HepG2 (cell line): ENCODE data around the gene THRA. TPM values are rescaled to one million over a fixed set of nuclear protein-coding genes. Genes with fewer than 3 reads are reported as not detected.

Experiments
- BCL6 ChIP-seq: IDR thresholded peaks from 2 replicates; pipeline ENCODE4 v1.6.1; 2016; ENCODE audit warnings: missing genetic modification reagents, missing compliant biosample characterization
- HNF1A ChIP-seq, 2 experiments: sonication (generic) in 1 of 2; formaldehyde crosslinking in 1 of 2; IDR thresholded peaks; 2 replicates each; pipeline versions ENCODE4 v1.4.0 to v1.6.1; 2016 to 2020; ENCODE audit warnings: borderline replicate concordance in 1 of 2, low read depth in 1 of 2, mild to moderate bottlenecking in 1 of 2, missing genetic modification reagents in 1 of 2
- LBX2 ChIP-seq: sonication (generic); formaldehyde crosslinking; IDR thresholded peaks from 2 replicates; pipeline ENCODE4 v1.5.0; 2020; ENCODE audit warnings: missing genetic modification reagents, mild to moderate bottlenecking, borderline replicate concordance
- MAFG ChIP-seq: sonication (generic); formaldehyde crosslinking; IDR thresholded peaks from 2 replicates; pipeline ENCODE4 v1.5.1; 2020; ENCODE audit warnings: mild to moderate bottlenecking, missing genetic modification reagents
- MED8 ChIP-seq: sonication (generic); formaldehyde crosslinking; IDR thresholded peaks from 2 replicates; pipeline ENCODE4 v1.8.1; 2023; ENCODE audit warnings: mild to moderate bottlenecking, missing genetic modification reagents; ENCODE audit not compliant: insufficient replicate concordance
- MXD4 ChIP-seq: IDR thresholded peaks from 2 replicates; pipeline ENCODE4 v1.6.1; 2016; ENCODE audit warnings: mild to moderate bottlenecking, missing biosample characterization, missing genetic modification reagents
- NR2C2 ChIP-seq: sonication (generic); formaldehyde crosslinking; IDR thresholded peaks from 2 replicates; pipeline ENCODE4 v1.4.0; 2020; ENCODE audit warnings: missing genetic modification reagents, mild to moderate bottlenecking, moderate library complexity, borderline replicate concordance
- NR2F6 ChIP-seq, 2 experiments: IDR thresholded peaks; 2 replicates each; pipeline ENCODE4 v1.6.1; 2016; ENCODE audit warnings: antibody characterized with exemption in 1 of 2, mild to moderate bottlenecking in 1 of 2
- SP5 ChIP-seq: IDR thresholded peaks from 2 replicates; pipeline ENCODE4 v1.6.1; 2016; ENCODE audit warnings: low read depth, borderline replicate concordance
- ZFY ChIP-seq: sonication (generic); formaldehyde crosslinking; IDR thresholded peaks from 2 replicates; pipeline ENCODE4 v1.4.0; 2020; ENCODE audit warnings: missing genetic modification reagents
- ZNF234 ChIP-seq: sonication (generic); formaldehyde crosslinking; conservative IDR thresholded peaks from 2 replicates; pipeline ENCODE4 v1.5.1; 2020; ENCODE audit warnings: mild to moderate bottlenecking, missing genetic modification reagents
- ZNF260 ChIP-seq: sonication (generic); formaldehyde crosslinking; IDR thresholded peaks from 2 replicates; pipeline ENCODE4 v1.4.0; 2020; ENCODE audit warnings: missing genetic modification reagents, low read depth, mild to moderate bottlenecking, borderline replicate concordance
- ZNF670 ChIP-seq: sonication (generic); formaldehyde crosslinking; IDR thresholded peaks from 2 replicates; pipeline ENCODE4 v1.8.0; 2022; ENCODE audit warnings: mild to moderate bottlenecking, missing genetic modification reagents, borderline replicate concordance
- ZSCAN31 ChIP-seq: sonication (generic); formaldehyde crosslinking; IDR thresholded peaks from 2 replicates; pipeline ENCODE4 v1.5.0; 2020; ENCODE audit warnings: low read depth, mild to moderate bottlenecking, missing genetic modification reagents
- polyA plus RNA-seq, 8 experiments: library from polyadenylated mRNA; depleted of rRNA in 3 of 8; stranded (reverse) in 7 of 8; unstranded in 1 of 8; fragments of >200 nt; fragmentation: Illumina TruSeq in 4 of 8; extraction: Trizol in 4 of 8; gene quantifications; 2 replicates each; pipeline versions ENCODE4 v1.2.1 to v1.2.3, GENCODE V29; 2011 to 2016; ENCODE audit warnings: low read depth in 4 of 8, missing spikeins in 1 of 8, mixed read lengths in 1 of 8; ENCODE audit not compliant: insufficient read depth in 1 of 8
- total RNA-seq, 5 experiments: library from RNA; depleted of rRNA; stranded (reverse); fragments of >200 nt; fragmentation: Illumina TruSeq; extraction: Trizol; gene quantifications; 2 replicates each; pipeline ENCODE4 v1.2.3, GENCODE V29; 2016; ENCODE audit warnings: low read depth in 1 of 5
- TF ChIP-seq, protein P1 (sequence below): IDR thresholded peaks from 2 replicates; pipeline ENCODE4 v1.6.1; 2016; ENCODE audit warnings: missing compliant biosample characterization, missing genetic modification reagents, borderline replicate concordance
- TF ChIP-seq, protein P2 (sequence below): sonication (generic); formaldehyde crosslinking; IDR thresholded peaks from 2 replicates; pipeline ENCODE4 v1.5.0; 2020; ENCODE audit warnings: missing genetic modification reagents

The THRA gene
- total and polyA plus RNA-seq, 2 of the 13 experiments (the other 11 are each of a cell fraction or from before 2014, with no cell fraction given): 8.0 to 9.9 TPM

- no peak for TF ChIP-seq ZNF260 (CRISPR knock-in tag)
- peak; percentile 56; the same call in 1 of the 2 replicates for TF ChIP-seq ZNF670 (CRISPR knock-in tag)
- TF ChIP-seq NR2F6 (IDR thresholded peaks at IDR 0.05): peak; percentile 77
- TF ChIP-seq NR2F6 (CRISPR knock-in tag; IDR thresholded peaks at IDR 0.05): peak; percentile 92
- TF ChIP-seq MAFG (CRISPR knock-in tag): no peak
- TF ChIP-seq, protein P1, sequence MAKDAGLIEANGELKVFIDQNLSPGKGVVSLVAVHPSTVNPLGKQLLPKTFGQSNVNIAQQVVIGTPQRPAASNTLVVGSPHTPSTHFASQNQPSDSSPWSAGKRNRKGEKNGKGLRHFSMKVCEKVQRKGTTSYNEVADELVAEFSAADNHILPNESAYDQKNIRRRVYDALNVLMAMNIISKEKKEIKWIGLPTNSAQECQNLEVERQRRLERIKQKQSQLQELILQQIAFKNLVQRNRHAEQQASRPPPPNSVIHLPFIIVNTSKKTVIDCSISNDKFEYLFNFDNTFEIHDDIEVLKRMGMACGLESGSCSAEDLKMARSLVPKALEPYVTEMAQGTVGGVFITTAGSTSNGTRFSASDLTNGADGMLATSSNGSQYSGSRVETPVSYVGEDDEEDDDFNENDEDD (CRISPR knock-in tag): peak; percentile 82
- no peak; the same call in 1 of the 2 replicates for TF ChIP-seq HNF1A (IDR thresholded peaks at IDR 0.05; ENCODE audit: low read depth)
- TF ChIP-seq HNF1A (CRISPR knock-in tag; IDR thresholded peaks at IDR 0.05; ENCODE audit: borderline replicate concordance): no peak
- peak; percentile 91 for TF ChIP-seq SP5 (CRISPR knock-in tag)
- TF ChIP-seq MXD4 (CRISPR knock-in tag): peak; percentile 83; the same call in 1 of the 2 replicates
- TF ChIP-seq ZSCAN31 (CRISPR knock-in tag): no peak; the same call in 1 of the 2 replicates
- TF ChIP-seq ZNF234 (CRISPR knock-in tag): no peak
- peak; percentile 89 for TF ChIP-seq LBX2
- TF ChIP-seq NR2C2 (CRISPR knock-in tag): peak; percentile 57
- TF ChIP-seq MED8 (CRISPR knock-in tag): peak; percentile 91
- no peak for TF ChIP-seq ZFY (CRISPR knock-in tag)
- TF ChIP-seq, protein P2, sequence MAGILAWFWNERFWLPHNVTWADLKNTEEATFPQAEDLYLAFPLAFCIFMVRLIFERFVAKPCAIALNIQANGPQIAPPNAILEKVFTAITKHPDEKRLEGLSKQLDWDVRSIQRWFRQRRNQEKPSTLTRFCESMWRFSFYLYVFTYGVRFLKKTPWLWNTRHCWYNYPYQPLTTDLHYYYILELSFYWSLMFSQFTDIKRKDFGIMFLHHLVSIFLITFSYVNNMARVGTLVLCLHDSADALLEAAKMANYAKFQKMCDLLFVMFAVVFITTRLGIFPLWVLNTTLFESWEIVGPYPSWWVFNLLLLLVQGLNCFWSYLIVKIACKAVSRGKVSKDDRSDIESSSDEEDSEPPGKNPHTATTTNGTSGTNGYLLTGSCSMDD: peak; percentile 90
- peak; percentile 87 for TF ChIP-seq BCL6
These were observed 35.4 kb downstream of the THRA start (continued) for GRCh38 chr17:40097931-40098845.
